Esophagus squamous epithelium (tissue), 5 donors: Measurements from ENCODE around the gene PRR14L. TPM values are rescaled to one million over a fixed set of nuclear protein-coding genes. Genes with fewer than 3 reads are reported as not detected.

Experiments used
- DNase-seq: peaks from one replicate; lab custom pipeline; 2025; lab: John Stamatoyannopoulos, UW
- H3K27ac ChIP-seq, 4 donors: fragments of 200-600 bp; sonication (generic); one replicate each; pipeline ENCODE4 v1.5.1; 2016 to 2019; ENCODE audit warnings: mild to moderate bottlenecking in 1 of 4
- H3K27me3 ChIP-seq, 4 donors: fragments of 200-600 bp; sonication (generic); 1 replicate in 3 of 4; 2 replicates in 1 of 4; pipeline versions ENCODE4 v1.5.1 to v1.6.0; 2017 to 2021; ENCODE audit warnings: antibody characterized with exemption in 1 of 4
- H3K36me3 ChIP-seq, 3 donors: fragments of 200-600 bp; sonication (generic); one replicate each; pipeline ENCODE4 v1.5.1; 2016 to 2019
- H3K4me1 ChIP-seq, 3 donors: fragments of 200-600 bp; sonication (generic); one replicate each; pipeline ENCODE4 v1.5.1; 2017 to 2019
- H3K4me3 ChIP-seq, 4 donors: fragments of 200-600 bp; sonication (generic); 1 replicate in 3 of 4; 2 replicates in 1 of 4; pipeline ENCODE4 v1.5.1; 2016 to 2019; ENCODE audit warnings: mild to moderate bottlenecking in 2 of 4, moderate library complexity in 1 of 4
- H3K9me3 ChIP-seq, 3 donors: fragments of 200-600 bp; sonication (generic); one replicate each; pipeline ENCODE4 v1.5.1; 2016 to 2019
- CTCF ChIP-seq, 6 experiments: fragments of 450-650 bp in 4 of 6; fragments of 200-600 bp in 2 of 6; sonication (generic) in 2 of 6; IDR thresholded peaks; one replicate each; pipeline ENCODE4 v1.5.1; 2016 to 2019; ENCODE audit warnings: antibody characterized with exemption in 6 of 6, mild to moderate bottlenecking in 4 of 6, moderate library complexity in 4 of 6
- POLR2A ChIP-seq, 4 donors: fragments of 450-650 bp; IDR thresholded peaks; one replicate each; pipeline ENCODE4 v1.6.1; 2017; ENCODE audit warnings: antibody characterized with exemption in 4 of 4, mild to moderate bottlenecking in 4 of 4, moderate library complexity in 3 of 4
- WGBS, 2 donors: methylation state at CpG; one replicate each; pipeline ENCODE4 v1.1.5; 2018; 5-methylcytosine and 5-hydroxymethylcytosine counted together
- intact Hi-C: fragments of 100-400 bp; cut with DNase I; formaldehyde crosslinking; loops from one replicate; pipeline ENCODE4 v1.15.0; 2022
- small RNA-seq, 4 donors: library from RNA; depleted of rRNA; stranded (forward); fragments of <200 nt; gene quantifications; one replicate each; pipeline ENCODE3, GENCODE V24; 2016
- total RNA-seq, 4 donors: library from RNA; depleted of rRNA; stranded (reverse); fragments of >200 nt; gene quantifications; one replicate each; pipeline ENCODE4 v1.1.0, GENCODE V29; 2016
- donor health status: DM: yes; HTN: yes; CAD: no.

Gene PRR14L
- total RNA-seq, 4 donors from 2014 or later, result 17.2 to 30.5 (median 25.7) TPM

GRCh38 chr22:31635638-31636306 lies 114.2 kb downstream of the PRR14L start:
- Histone ChIP-seq H3K27ac (peak overlapping the region in 3 of 4 donors; percentile 3 to 62 (median 47)), H3K36me3 (no peaks in the 10 kb centered on the region), H3K4me3 (no peak overlapping the region), H3K9me3 (no peaks in the 10 kb centered on the region), H3K27me3 (no peaks in the 10 kb centered on the region), H3K4me1 (peaks cover 26 to 73% (median 28%) of the 10 kb centered on the region in 3 donors)
- intact Hi-C loops, result no loop called here
- TF ChIP-seq POLR2A (IDR thresholded peaks at IDR 0.05), result no peak
- no peak for TF ChIP-seq CTCF (IDR thresholded peaks at IDR 0.05)
- WGBS, 2 donors, result 82 to 91% methylated on average over 10 to 12 of the region's 13 CpGs
- no peak for DNase-seq

- Histone ChIP-seq H3K4me3 (peak overlapping the region in 2 of 4 donors; percentile 74 to 75), H3K36me3 (peaks cover 0 to 7% (median 0%) of the 10 kb centered on the region in 3 donors), H3K27me3 (no peaks in the 10 kb centered on the region), H3K27ac (peak overlapping the region; percentile 83 to 93 (median 84)), H3K4me1 (peaks cover 26 to 88% (median 27%) of the 10 kb centered on the region in 3 donors), H3K9me3 (no peaks in the 10 kb centered on the region)
- DNase-seq, result no peak
- intact Hi-C loops, result no loop called here
- TF ChIP-seq CTCF (IDR thresholded peaks at IDR 0.05), result no peak
- no peak for TF ChIP-seq POLR2A (IDR thresholded peaks at IDR 0.05)
- 76 to 93% methylated on average over 4 to 6 of the region's 9 CpGs for WGBS, 2 donors
Measured at GRCh38 chr22:31631436-31631835, 118.5 kb downstream of the PRR14L start.

Small RNA genes lying within 50 kb of the gene (small RNA-seq; reads per million reads assigned to genes)
- gene RN7SL20P, result 0 reads per million in 4 donors

Other genes with a start within 250 kb of the PRR14L start
- 10 to 100 TPM; 21.4 to 34.0 (median 30.6) TPM for gene PISD, start 87.9 kb downstream of the PRR14L start, total RNA-seq
- 10 to 100 TPM in 3 of 4 donors, 1 to 10 TPM in 1; 9.0 to 22.5 (median 15.0) TPM for gene DEPDC5, start 3.9 kb upstream of the PRR14L start, total RNA-seq
- gene YWHAH, start 194.4 kb upstream of the PRR14L start, total RNA-seq, result 10 to 100 TPM; 42.4 to 63.2 (median 54.2) TPM